Measurements from ENCODE around the gene OPA3.

Gene OPA3

DNA sequence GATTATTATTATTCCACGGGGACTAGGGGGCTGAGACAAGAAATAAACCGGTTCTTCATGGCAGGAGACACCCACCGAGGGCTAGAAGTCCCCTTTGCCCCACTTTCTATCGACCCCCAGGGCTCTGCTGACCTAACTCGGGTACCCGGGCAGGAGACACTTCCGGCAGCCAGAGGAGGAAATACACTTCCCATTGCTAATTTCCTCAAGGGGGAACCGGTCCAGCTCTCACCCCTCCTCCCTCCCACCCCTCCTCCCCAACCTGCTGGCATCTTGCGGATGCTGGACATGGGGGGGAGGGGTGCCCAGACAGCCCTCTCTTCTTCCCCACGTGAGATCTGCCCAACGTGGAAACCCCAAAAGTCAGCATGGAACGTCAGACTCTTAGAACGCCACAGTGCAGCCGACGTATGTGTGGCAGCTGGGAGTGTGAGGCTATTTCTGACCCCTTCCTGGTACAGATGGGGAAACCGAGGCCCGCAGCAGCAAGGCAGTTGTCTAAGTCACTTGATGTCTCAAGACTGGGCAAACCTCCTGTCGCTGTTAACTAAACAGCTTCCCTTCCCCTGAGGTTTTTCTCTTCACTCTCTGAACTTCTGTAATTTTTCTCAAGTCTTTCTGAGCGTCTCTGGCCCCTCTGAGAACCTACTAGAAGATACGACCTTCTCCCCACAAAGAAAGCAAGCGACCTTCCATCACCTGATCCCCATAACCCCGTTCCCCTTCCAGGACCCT lies 13.8 kb upstream of the OPA3 start:
- no peak for DNase-seq (ENCODE audit: low read depth)

DNA sequence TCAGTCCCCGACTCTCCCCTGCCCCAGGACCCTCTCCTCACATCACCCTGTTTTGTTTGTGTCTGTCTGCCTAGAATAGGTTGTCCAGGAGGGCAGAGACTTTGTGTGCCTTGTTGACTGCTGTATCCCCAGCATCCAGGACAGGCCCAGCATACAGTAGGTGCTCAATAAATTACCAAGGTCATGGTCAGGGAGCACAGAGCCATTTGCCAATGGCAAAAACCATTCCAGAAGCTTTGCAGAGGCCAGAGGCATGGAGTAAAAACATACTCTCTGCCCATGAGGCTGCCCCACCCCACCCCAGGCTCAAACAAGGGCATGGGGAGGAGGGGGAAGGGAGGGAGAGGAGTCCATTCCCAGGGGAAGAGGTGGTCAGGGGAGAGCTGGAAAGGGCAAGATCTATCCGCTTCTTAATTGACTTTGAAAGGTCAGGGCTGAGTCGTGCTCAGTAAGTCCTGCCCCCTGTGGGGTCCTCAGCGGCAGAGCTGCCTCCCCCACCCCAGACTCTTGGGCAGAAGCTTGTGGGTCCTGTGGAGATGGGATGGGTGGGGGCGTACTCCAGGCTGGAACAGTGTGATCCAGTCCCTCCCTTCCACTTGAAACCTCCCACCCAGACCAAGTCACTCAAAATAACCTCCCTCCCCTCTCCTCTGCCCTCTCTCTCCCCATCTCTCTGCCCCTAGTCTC lies 13.0 kb upstream of the OPA3 start:
- no peak for DNase-seq (ENCODE audit: low read depth)

DNA sequence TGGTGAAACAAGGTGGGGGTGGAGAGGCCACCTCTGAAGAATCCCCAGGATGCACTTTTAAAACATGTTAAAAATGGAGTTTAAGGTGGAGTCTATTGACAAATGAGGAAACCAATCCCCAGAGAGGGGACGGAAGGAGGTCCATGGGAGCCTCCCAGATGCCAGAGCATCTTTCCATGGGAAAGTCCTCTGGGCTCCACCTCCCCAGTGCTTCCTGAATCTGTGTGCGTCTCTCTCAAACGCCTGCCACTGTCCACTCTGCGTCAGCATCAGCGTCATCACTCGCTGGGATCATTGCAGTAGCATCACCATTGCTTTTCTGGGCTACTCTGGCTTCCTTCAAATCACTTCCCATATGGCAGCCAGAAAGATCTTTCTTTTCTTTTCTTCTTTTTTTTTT lies 11.2 kb upstream of the OPA3 start:
- no peak for DNase-seq (ENCODE audit: low read depth)

DNA sequence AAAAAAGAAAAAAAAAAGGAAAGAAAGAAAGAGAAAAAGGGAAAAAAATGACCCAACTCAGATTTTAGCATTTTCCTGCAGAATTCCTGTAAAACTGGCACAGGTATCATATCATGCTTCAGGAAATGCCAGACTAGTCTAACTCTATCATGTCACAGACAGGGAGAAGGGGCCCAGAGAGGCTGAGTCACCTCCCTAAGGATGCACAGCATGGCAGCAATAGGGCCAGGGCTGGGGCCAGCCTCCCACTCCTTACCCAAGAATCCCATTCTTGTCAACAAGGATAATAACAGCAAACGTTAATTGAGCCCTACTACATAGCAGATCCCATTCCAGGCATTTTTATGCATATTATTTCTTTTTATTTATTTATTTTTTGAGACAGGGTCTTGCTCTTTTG lies 8.9 kb upstream of the OPA3 start:
- DNase-seq (ENCODE audit: low read depth), result no peak

DNA sequence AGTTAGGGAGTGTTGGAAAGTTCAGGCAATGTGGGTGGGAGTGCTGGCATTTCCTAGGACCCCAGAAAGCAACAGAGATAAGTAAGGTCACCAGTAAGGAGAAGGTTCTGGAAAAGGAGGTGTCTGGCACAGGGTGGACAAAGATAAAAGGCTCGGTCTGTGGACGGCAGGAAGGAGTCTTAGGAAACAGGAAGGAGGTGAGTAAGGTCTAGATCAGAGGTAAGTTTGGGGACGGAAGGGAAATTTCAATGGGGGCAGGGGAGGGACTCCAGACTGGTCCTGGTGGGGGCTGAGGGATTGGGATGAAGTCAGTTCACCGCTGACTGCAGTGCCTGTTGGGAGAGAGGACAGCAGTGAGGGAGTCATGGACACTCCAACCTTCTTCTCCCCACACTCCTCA lies 7.8 kb upstream of the OPA3 start:
- no peak for DNase-seq (ENCODE audit: low read depth)

DNA sequence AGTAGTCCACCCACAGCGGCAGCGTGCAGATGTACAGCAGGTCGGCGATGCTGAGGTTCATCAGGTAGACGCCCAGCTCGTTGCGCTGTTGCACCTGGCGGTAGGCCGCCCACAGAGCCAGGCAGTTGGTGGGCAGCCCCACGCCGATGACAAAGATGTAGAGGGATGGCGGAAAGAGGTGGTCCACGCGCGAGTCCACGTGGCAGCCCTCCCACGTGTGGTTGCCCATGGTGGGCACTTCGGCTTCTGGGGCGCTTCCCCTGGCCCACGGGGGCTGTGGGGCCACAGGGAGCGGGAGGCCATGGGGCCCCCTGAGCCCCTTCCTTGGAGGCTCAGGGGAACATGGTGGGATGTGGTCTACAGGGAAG lies 7.0 kb upstream of the OPA3 start:
- DNase-seq (ENCODE audit: low read depth), result no peak

DNA sequence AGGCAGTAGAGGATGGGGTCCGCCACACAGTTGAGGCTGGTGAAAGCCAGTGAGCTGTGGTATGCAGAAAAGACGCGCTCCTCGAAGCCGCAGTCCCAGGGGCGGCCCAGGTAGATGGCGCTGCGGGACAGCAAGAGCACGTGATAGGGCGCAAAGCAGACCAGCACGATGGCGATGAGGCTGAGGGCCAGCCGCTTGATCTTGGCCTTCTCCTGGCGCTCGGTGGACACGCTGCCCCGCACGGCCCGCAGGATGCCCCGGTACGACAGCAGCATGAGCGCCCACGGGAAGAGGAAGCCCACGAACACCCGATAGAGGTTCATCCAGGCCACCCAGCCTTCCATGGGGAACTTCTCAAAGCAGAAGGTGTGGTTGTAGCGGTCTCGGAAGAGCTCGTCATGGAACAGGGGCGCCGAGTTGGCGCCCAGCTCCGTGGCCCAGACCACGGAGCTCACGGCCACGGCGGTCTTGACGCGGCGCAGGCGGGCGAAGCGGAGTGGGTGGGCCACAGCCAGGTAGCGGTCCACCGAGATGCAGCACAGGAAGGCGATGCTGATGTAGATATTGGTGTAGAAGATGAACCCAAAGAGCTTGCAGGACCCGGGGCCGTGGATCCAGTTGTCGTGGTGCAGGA lies 6.5 kb upstream of the OPA3 start:
- DNase-seq (ENCODE audit: low read depth), result no peak

DNA sequence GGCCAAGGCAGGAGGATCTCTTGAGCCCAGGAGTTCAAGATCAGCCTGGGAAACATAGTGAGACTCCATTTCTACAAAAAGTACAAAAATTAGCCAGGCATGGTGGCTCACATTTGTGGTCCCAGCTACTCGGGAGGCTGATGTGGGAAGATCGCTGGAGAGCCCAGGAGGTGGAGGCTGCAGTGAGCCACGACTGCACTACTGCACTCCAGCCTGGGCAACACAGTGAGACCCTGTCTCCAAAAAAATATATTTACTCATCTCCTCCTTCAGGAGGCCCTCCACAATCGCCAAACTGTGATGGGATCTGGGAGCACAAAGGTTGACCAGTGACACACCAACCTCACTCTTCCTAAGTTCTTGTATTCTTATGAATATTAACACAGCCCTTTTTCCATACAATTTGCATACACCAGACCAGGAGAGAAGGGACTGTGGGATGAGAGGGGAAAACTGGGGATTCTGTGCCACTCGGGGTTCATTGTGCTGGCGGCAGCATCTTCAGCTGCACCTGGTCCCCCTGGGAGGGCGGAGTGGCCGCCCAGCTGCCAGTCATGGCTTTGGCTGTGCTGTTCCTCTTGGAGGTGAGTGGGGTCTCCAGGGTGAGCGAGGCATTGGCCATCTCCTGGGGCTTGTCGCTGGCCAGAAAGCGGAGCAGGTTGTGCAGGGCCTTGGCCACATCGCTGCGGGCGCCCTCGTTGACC lies 5.8 kb upstream of the OPA3 start:
- DNase-seq (ENCODE audit: low read depth), result no peak

DNA sequence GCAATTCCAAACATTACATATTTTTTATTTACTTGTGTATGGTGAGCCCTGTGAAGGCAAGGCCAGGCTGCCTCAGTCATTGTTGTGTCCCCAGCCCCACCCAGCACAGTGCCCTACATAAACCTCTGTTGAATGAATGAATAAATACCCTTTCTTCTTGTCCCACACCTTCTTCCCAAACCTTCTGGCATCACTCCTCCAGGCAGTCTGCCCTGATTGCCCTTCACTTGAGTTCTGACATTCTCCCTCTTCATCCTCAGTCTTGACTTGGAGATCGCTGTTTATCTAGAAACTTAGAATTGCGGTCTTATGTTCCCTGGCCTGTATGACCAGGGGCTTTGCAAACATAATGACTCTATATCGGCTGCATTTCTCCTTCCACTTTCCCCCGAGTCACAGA lies 5.2 kb upstream of the OPA3 start:
- DNase-seq (ENCODE audit: low read depth), result no peak

DNA sequence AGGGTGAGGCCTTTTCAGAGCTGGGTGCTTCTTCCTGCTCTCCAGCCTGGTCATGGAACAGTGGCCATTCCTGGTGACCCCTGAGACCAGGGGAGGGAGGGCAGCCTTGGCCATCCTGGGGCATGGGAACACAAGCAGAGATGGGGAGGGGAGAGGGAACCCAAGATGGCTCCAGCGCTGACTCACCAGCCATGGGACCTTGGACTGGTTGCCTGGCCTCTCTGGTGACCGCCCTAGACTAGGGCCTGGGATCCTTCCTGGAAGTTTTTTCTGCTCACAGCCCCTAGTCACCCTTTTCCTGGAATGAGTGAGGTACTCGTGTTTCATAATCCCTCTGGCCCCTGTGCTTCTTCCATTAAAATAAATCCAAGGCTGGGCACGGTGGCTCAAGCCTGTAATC lies 3.3 kb upstream of the OPA3 start:
- DNase-seq (ENCODE audit: low read depth), result no peak

DNA sequence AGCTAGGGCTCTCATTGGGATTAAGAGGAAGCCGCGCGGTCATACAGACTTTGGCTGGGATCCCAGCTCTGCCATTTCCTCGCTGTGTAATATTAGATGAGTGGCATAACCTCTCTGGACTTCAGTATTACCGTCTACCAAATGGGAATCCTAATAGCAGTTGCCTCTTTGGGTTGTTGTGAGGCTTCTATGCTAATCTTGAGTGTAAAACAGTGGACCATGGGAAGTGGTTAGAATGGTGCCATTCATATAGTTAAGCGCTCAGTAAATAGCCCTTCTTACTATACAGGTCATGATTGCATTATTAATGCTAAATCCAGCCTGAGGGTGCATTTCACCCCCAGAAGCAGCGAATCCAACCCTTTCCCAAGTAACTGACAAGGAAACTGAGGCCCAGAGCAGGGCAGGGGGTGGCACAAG lies 566 bp upstream of the OPA3 start:
- DNase-seq (ENCODE audit: low read depth), result no peak

DNA sequence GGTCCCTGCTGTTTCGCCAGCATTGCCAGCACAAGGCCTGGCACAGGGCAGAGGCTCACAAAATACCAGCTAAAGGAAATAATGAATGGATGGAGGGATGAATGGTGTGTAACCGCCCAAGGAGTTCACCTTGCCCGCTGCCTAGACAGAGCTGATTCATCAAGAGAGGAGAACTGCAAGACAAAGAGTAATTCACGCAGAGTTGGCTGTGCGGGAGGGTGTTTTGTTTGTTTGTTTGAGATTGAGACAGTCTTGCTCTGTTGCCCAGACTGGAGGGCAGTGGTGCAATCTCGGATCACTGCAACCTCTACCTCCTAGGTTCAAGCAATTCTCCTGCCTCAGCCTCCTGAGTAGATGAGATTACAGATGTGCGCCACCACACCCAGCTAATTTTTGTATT lies 3.0 kb downstream of the OPA3 start:
- no peak for DNase-seq (ENCODE audit: low read depth)

DNA sequence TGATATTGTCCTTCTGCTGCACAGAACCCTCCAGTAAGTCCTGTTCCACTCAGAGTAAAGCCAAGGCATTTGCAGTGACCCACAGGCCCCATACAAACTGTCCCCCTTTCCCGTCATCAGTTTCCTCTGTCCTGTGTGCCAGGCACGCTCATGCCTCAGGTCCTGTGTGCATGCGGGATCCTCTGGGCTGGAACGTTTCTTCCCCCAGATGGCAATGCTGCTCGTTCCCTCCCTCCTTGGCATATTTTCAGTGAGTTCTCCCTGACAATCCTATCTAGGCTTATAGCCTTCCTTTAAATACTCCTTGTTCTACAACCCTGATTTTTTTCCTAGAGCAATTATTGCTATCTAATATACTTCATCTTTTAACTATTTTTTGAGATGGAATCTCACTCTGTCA lies 5.7 kb downstream of the OPA3 start:
- DNase-seq (ENCODE audit: low read depth), result no peak

DNA sequence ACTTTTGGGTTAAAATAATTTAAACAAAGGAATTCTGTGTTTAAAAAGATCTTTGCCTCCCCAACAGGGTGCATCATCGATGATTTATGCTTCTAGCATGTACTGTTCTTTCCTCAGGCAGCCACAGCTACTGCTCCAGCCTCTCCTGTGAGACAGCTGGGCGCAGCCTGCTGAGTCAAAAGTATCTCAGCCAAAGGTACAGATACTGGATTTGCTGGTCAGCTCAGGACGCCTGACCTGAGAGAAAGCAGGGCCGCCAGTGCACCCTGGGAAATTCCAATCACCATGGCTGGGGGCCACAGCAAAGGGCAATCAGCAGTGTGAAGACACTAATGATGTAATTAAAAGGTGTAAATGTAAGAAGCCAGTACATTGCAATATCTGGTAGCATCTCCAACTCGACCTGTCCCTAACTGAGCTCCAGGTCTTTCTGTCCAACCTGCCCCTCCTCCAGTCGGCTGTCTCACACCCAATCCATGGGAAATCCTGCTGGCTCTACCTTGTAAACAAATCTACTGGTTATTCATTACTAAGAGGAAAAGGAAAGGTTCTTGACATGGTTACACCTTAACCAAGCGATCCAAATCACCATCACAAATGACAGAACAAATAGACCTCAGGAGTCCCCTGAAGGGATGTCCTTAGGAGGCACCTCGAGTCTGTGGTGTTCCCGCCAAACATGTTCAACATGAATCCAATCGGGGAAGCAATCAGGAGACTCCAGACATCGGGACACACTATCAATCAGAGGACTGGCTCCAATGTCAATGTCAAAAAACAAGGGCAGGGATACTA lies 7.3 kb downstream of the OPA3 start:
- no peak for DNase-seq (ENCODE audit: low read depth)

DNA sequence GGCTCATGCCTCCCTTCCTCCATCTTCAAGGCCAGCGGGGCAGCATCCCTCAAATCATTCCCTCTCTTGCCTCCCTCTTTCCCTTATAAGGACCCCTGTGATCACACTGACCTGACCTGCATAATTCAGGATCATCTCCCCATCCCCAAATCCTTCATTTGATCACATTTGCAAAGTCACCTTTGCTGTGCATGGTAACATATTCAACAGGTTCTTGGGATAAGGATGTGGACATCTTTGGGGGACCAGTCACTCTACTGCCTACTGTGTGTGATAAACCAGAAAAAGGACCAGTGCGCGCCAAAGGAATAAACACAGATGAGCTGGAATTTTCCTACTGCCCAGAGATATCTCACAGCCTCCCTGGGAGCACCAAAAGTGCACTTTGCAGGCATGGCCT lies 7.9 kb downstream of the OPA3 start:
- DNase-seq (ENCODE audit: low read depth), result no peak

DNA sequence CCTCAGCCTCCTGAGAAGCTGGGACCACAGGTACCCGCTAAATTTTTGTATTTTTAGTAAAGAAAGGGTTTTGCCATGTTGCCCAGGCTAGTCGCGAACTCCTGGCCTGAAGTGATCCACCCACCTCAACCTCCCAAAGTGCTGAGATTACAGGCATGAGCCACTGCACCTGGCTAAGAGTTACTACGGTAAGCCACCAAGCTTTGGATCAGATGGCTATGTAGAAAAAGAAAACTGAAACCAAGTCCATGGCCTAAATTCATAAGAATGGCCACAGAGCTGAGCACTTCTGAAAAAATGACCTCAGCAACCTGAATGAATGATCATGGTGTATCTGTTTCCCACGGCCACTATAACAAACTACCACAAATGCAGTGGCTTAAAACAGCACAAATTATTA lies 9.4 kb downstream of the OPA3 start:
- DNase-seq (ENCODE audit: low read depth), result no peak

DNA sequence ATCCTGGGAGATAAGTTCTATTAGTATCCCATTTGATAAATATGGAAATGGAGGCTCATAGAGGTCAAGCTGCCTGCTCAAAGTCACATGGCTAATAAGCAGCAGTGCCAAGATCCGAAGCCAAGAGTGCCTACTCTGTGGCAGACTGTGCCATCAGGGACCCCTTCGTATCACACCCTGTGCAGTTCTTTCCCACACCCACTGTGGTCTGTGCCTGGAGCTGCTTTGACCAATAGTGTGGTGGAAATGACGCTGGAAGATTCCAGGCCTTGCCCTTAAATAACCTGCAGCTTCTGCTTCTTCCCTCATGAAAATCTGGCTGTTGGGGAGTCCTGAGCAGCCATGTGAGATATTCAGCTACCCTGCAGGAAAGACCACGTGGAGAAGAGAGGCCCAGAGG lies 10.1 kb downstream of the OPA3 start:
- no peak for DNase-seq (ENCODE audit: low read depth)

DNA sequence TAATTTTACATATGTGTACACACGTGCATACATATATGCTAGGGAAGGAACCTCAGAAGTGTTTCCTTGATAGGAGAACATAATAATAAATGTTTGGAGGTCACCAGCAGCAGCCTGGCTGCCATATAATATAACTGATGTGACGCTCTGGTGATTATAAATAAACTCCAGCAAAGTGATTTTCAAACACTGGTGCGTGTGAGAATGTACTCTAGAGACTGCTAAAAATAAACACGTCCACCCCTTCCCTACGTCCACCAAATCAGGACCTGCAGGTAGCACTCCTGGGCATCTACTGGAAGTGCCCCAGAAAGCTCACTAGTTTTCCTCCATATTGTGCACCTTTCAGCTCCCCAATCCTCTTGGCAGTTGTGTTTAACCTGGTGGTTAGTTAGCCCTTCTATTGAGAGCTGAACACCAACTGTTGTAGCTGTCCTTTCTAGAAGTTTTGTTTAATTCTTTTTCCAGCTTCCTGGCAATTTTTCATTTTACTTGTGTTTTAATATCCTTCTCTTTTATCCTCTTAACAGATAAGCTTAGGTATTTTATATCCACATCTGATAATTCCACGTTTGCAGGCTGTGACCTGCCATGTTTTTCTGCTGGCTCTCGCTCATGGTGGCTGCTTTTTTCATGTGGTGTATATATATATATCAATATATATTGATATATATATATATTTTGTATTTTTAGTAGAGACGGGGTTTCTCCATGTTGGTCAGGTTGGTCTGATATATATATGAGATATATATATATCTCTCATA lies 13.0 kb downstream of the OPA3 start:
- DNase-seq (ENCODE audit: low read depth), result no peak

DNA sequence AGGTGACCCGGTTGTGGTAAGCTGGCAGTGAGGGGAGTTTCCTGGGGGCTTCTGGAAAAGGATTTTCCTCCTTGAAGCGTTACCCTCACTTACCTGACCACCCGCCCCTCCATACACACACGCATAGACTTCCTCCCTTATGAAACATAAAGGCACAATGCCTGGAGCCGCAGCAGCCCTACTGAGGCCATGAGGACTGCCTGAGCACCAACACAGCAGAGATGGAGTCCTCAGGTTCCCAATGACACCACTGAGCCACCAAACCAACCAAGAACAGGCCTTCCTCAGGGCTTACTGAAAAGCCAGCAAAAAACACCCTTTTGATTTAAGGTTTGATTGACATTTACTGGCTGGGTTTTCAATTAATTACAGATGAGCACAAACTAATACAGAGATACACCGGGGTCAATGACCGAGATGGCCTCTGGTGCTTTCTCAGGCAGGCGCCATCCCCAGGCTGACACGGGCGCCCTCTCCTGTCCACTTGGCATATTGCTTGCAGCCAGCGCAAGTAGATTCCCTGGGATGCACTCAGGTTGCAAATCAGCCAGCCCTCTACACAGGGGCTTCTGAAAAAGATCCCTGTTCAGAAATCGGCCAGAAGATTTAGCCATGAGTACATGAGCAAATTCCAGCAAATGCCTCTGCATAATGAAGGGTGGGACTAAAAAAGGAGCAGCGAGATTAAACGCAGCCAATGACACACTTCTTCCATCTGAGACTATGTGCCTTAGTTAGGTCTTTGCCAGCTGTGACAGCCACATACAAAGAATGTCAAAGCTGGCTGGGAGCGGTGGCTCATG lies 14.8 kb downstream of the OPA3 start:
- peak; percentile 25 for DNase-seq (ENCODE audit: low read depth)

DNA sequence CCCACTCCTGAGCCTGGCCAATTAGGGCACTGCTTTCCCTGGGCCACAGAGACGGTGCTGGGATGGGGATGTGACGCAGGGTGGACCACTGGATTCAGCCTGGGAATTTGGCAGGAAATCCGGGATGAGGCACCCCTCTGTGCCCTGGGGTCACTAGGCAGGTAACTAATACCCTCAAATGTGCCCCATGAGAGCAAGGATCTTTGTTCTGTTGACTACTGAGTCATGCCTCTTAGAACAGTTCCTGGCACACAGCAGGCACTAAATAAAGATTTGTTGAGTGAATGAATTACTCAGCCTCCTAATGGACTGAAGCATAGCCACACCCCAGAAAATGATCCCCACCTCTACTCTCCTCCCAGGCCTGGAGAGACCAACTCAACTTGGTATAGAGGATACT lies 15.9 kb downstream of the OPA3 start:
- DNase-seq (ENCODE audit: low read depth), result no peak
